ENCODE results near the gene LGSN. TPM values are rescaled to one million over a fixed set of nuclear protein-coding genes. Genes with fewer than 3 reads are reported as not detected.

The LGSN gene
- total RNA-seq, 1 experiment from 2014 or later = 0.30 TPM

- TF ChIP-seq ZNF274 (IDR thresholded peaks at IDR 0.05; ENCODE audit: low read depth, low read length) = no peak
- TF ChIP-seq FOSL1 (IDR thresholded peaks at IDR 0.05; ENCODE audit: low read depth) = no peak
- no peak for TF ChIP-seq CTCF (IDR thresholded peaks at IDR 0.05 in 2 of 3, conservative IDR thresholded peaks at IDR 0.05 in 1 of 3; ENCODE audit: borderline replicate concordance in 1 of 3, insufficient read depth in 1 of 3, low read depth in 2 of 3, low read length in 2 of 3)
- no peak for TF ChIP-seq ATF3 (IDR thresholded peaks at IDR 0.05)
Observed at GRCh38 chr6:63306420-63306819, 13.4 kb downstream of the LGSN start (continued).

GRCh38 chr6:63305277-63305676, 14.5 kb downstream of the LGSN start:
- BruUV-seq (replicated peaks) = no TSS peak
- ChIA-PET RAD21 (ENCODE audit: low non-redundant PET in 1 of 2, low total read pairs in 2 of 2, uncharacterized antibody in 2 of 2, unreplicated experiment in 2 of 2) (no interaction called here), CTCF (no interaction called here), POLR2A (no interaction called here)
- intact Hi-C loops (cut with micrococcal nuclease) = loop anchor here (5.0 kb wide), 1 partner anchor 457 kb away; no protein-coding TSS in a partner anchor
- no peak overlapping the region for H2AFZ ChIP-seq (ENCODE audit: low read depth, low read length, poor library complexity, severe bottlenecking)
- H3K27me3 ChIP-seq (ENCODE audit: insufficient read depth, low read length) = no peaks in the 10 kb centered on the region
- H3K4me2 ChIP-seq (ENCODE audit: low read length) = no peak overlapping the region
- H3K9ac ChIP-seq (ENCODE audit: low read length) = no peak overlapping the region
- ATAC-seq (no peak), DNase-seq (ENCODE audit: low read depth, low spot score) (no peak)
- TF ChIP-seq ATF3 (IDR thresholded peaks at IDR 0.05) = no peak
- TF ChIP-seq EGR1 (IDR thresholded peaks at IDR 0.05; ENCODE audit: low read depth) = no peak
- TF ChIP-seq ZFX (IDR thresholded peaks at IDR 0.05) = no peak
- no peak for TF ChIP-seq EZH2 (IDR thresholded peaks at IDR 0.05)
- no peak for TF ChIP-seq RAD21 (IDR thresholded peaks at IDR 0.05; ENCODE audit: low read depth)
- no peak for TF ChIP-seq POLR2A (IDR thresholded peaks at IDR 0.05; ENCODE audit: borderline replicate concordance, extremely low read depth, insufficient read depth, insufficient read length)
- TF ChIP-seq ZNF274 (IDR thresholded peaks at IDR 0.05; ENCODE audit: low read depth, low read length) = no peak
- no peak for TF ChIP-seq ELF1 (IDR thresholded peaks at IDR 0.05; ENCODE audit: borderline replicate concordance, low read depth)
- TF ChIP-seq YY1 (IDR thresholded peaks at IDR 0.05; ENCODE audit: extremely low read depth, insufficient replicate concordance, low read depth, low read length) = no peak
- no peak for TF ChIP-seq TCF7L2 (IDR thresholded peaks at IDR 0.05; ENCODE audit: borderline replicate concordance, extremely low read depth, insufficient read depth, insufficient read length)
- TF ChIP-seq MAX (IDR thresholded peaks at IDR 0.05) = no peak
- TF ChIP-seq SIN3A (IDR thresholded peaks at IDR 0.05; ENCODE audit: low read depth) = no peak
- TF ChIP-seq REST (IDR thresholded peaks at IDR 0.05; ENCODE audit: low read depth) = no peak
- H3K27ac ChIP-seq (ENCODE audit: low read depth, low read length) = no peak overlapping the region
- no peaks in the 10 kb centered on the region for H3K9me3 ChIP-seq (ENCODE audit: control insufficient read depth in 1 of 2, insufficient read depth in 1 of 2, low read depth in 1 of 2, low read length in 2 of 2)
- no peaks in the 10 kb centered on the region for H3K36me3 ChIP-seq (ENCODE audit: control insufficient read depth in 1 of 2, insufficient read depth in 2 of 2, low read length in 2 of 2)
- no peaks in the 10 kb centered on the region for H3K4me1 ChIP-seq (ENCODE audit: control insufficient read depth in 1 of 2, insufficient read depth in 2 of 2, low read length in 2 of 2)
- H3K9me2 ChIP-seq (ENCODE audit: insufficient read depth) = no peaks in the 10 kb centered on the region
- no peak overlapping the region for H3K4me3 ChIP-seq (replicated peaks in 1 of 2; ENCODE audit: low read depth in 1 of 2, low read length in 2 of 2)
- H4K20me1 ChIP-seq (ENCODE audit: insufficient read depth) = no peaks in the 10 kb centered on the region
- H3K79me2 ChIP-seq (ENCODE audit: insufficient read depth, low read length) = no peaks in the 10 kb centered on the region

Data from HCT116 (cell line).